OCI-LY7 (cell line): Measurements from ENCODE around the gene UBTF.

Experiments
- EZH2phosphoT487 ChIP-seq: fragments of 200-600 bp; sonication (generic); IDR thresholded peaks from 2 replicates; pipeline ENCODE4 v1.6.1; 2018; ENCODE audit warnings: low read depth, borderline replicate concordance, mild to moderate bottlenecking, mixed run types, antibody characterized with exemption, low read length, moderate library complexity, mixed read lengths
- TF ChIP-seq, protein P1 (sequence below): fragments of 200-600 bp; sonication (generic); conservative IDR thresholded peaks from 2 replicates; pipeline ENCODE4 v1.5.1; 2014; ENCODE audit warnings: mild to moderate bottlenecking, antibody characterized with exemption, low read length, moderate library complexity, mixed read lengths

DNA sequence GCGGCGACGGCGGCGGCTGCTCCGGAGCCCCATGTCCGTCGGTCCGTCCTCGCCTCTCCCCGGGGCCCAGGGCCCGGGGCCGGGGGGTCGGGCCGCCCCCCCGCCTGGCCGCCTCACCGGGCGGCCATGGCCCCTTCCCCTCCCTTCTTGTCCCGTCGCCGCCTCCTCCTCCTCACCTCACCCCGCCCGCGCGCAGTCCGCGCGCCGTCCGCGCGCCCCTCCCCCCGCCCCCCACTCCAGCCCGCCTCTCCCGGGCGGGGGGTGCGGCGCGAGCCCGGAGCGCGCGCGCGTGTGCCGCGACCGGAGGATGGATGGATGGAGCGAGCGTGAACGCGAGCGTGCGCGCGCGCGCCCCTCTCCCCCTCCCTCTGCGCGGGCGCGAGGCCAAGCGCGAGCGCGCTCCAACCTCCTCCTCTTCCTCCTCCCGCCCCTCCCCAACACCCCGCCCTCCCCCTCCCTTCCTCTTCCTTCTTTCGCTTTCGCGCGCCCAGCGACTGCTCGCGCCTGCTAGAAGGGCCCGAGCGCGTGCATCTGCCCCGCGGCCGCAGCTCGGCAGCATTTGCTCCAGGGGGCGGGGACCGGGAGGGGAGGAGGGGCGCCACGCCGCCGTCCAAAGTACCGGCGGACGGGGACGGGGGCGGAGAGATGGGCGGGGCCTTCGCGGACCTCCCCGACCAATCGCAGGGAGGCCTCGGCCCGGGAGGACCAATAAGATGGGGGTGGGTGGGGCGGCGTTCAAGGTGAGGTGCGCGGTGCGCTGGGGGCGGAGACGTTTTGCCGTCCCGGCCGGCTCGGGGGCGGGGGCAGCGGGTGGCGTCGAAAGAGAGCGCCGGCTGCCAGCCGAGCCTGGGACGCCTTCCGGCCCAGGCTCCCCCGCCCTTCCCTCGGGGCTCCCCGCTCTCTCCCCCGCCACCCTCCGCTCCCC, 19.7 kb downstream of the UBTF start, which contains the start of gene ATXN7L3:
- TF ChIP-seq, protein P1, sequence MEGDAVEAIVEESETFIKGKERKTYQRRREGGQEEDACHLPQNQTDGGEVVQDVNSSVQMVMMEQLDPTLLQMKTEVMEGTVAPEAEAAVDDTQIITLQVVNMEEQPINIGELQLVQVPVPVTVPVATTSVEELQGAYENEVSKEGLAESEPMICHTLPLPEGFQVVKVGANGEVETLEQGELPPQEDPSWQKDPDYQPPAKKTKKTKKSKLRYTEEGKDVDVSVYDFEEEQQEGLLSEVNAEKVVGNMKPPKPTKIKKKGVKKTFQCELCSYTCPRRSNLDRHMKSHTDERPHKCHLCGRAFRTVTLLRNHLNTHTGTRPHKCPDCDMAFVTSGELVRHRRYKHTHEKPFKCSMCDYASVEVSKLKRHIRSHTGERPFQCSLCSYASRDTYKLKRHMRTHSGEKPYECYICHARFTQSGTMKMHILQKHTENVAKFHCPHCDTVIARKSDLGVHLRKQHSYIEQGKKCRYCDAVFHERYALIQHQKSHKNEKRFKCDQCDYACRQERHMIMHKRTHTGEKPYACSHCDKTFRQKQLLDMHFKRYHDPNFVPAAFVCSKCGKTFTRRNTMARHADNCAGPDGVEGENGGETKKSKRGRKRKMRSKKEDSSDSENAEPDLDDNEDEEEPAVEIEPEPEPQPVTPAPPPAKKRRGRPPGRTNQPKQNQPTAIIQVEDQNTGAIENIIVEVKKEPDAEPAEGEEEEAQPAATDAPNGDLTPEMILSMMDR, result no peak
- TF ChIP-seq EZH2phosphoT487, result no peak
